GM18861 (cell line): ENCODE data around the gene CYP2C19.
"Not testable (repeated sequence)": the region's sequence is repeated elsewhere in the genome, so short reads cannot be mapped to it uniquely, and the experiment has no call there.

Source experiments
- ATAC-seq: cut with Tn5 transposase; IDR thresholded peaks from one replicate; pipeline ENCODE4 v1.9.1; 2021; ENCODE audit not compliant: unreplicated experiment

The CYP2C19 gene

DNA sequence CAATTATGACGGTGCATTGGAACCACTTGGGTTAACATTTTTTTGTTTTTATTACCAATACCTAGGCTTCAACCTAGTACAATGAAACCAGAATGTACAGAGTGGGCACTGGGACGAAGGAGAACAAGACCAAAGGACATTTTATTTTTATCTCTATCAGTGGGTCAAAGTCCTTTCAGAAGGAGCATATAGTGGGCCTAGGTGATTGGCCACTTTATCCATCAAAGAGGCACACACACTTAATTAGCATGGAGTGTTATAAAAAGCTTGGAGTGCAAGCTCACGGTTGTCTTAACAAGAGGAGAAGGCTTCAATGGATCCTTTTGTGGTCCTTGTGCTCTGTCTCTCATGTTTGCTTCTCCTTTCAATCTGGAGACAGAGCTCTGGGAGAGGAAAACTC lies at the start of gene CYP2C19:
Gene CYP2C19 (plus strand): TSS at position 289 of the 400 bp plus-strand sequence. CDS start 25 bp downstream, at position 314.
- no peak for ATAC-seq

DNA sequence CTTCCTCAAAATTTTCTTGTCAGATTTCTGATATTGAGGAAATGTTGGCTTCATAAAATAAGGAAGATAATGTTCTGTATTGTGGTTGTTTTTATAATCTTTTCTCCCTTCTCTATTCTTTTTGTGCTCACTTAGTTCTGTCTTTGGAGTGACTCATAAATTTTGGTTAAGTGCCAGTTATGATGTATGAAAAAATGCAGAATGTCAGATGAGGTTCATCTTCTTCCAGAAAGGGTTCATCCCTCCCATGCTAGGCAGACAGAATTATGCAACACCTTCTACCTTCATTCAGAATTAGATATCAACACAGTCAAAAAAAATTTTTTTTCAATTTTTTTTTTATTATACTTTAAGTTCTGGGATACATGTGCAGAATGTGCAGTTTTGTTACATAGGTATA lies 36.6 kb upstream of the CYP2C19 start:
- ATAC-seq: no peak

GRCh38 chr10:94735197-94735596 lies 27.3 kb upstream of the CYP2C19 start:
- no peak for ATAC-seq

DNA sequence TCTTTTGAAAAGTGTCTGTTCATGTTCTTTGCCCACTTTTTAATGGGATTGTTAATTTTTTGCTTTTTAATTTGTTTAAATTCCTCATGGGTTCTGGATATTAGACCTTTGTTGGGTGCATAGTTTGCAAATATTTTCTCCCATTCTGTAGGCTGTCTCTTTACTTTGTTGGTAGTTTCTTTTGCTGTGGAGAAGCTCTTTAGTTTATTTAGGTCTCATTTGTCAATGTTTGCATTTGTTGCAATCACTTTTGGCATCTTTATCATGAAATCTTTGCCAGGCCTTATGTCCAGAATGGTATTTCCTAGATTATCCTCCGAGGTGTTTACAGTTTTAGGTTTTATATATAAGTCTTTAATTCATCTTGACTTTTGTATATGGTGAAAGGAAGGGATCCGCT lies 23.9 kb upstream of the CYP2C19 start:
- no peak for ATAC-seq

DNA sequence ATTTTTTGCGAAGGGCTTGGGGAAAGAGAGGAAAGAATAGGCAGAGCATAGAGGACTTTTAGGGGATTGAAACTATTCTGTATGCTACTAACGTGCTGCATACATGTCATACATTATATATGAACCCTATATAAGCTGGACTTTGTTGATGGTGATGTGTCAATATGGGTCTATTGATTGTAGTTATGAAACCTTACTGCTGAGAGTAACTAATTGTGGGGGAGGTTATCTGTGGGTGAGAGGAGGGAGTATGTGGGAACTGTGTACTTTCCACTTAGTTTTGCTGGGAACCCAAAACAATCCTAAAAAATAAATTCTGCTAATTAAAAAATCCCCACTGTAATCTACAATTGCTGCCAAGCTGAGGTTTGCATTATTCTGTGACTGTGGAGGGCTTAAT lies 15.3 kb upstream of the CYP2C19 start:
- no peak for ATAC-seq

- no peak for ATAC-seq
These were observed 14.6 kb upstream of the CYP2C19 start for GRCh38 chr10:94747838-94748237.

GRCh38 chr10:94757916-94758315 lies 4.6 kb upstream of the CYP2C19 start:
- no peak for ATAC-seq

GRCh38 chr10:94760586-94761178 lies 1.8 kb upstream of the CYP2C19 start:
- ATAC-seq: no peak

DNA sequence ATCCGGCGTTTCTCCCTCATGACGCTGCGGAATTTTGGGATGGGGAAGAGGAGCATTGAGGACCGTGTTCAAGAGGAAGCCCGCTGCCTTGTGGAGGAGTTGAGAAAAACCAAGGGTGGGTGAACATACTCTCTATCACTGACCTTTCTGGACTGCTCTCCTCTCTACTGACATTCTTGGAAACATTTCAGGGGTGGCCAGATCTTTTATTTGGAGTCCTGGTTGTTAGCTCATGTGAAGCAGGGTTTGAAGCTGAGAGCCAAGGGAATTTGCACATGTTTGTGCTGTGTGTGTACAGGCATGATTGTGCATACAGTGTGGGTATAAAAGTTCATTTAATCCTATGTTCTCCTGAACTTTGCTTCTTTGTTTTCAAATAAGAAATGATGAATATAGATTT lies 12.9 kb downstream of the CYP2C19 start:
- not testable (repeated sequence) for ATAC-seq

DNA sequence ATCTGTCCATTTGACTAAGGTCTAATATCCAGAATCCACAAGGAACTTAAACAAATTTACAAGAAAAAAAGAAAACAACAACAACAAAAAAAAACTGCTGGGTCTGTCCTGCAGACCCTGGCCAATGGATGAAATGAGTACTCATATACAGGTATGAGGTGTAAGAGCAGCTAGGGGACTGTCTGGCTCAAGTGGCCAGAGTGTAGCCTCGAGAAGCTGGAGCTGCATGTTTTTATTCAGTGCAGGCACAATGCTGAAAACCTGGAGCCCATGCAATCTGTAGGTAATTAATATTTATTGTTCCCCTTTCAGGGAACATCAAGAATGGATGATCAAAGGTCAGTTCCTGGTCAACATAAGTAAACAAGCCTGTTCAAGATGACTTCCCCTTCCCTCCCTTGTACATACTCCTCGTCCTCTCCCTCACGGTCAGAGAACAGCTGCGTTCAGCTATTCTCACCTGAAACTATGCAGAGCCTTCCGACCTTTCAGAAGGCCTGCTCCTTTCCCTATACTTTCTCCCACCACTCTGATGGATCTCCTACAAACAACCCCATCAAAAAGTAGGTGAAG lies 15.5 kb downstream of the CYP2C19 start:
- no peak for ATAC-seq

GRCh38 chr10:94780844-94781243 lies 18.4 kb downstream of the CYP2C19 start:
- no peak for ATAC-seq

DNA sequence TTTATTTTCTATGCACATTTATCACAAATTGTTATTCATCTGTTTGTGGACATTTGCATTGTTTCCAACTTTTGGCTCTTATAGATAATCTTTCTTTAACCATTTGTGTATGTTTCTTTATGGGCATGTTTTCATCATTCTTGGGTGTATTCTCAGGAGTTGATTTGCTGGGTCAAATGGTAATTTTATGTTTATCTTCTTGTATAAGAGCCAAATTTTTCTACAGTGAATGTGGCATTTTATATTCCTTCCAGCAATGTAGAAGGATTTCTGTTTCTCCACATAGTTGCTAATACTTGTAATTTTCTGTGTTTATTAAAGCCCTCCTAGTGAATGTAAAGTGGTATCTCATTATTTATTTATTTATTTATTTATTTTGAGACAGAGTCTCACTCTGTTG lies 21.8 kb downstream of the CYP2C19 start:
- no peak for ATAC-seq

- ATAC-seq: no peak
These were observed 22.7 kb downstream of the CYP2C19 start for GRCh38 chr10:94785211-94785610.

- ATAC-seq: not testable (repeated sequence)
These were observed 38.1 kb downstream of the CYP2C19 start for GRCh38 chr10:94800551-94800950.

DNA sequence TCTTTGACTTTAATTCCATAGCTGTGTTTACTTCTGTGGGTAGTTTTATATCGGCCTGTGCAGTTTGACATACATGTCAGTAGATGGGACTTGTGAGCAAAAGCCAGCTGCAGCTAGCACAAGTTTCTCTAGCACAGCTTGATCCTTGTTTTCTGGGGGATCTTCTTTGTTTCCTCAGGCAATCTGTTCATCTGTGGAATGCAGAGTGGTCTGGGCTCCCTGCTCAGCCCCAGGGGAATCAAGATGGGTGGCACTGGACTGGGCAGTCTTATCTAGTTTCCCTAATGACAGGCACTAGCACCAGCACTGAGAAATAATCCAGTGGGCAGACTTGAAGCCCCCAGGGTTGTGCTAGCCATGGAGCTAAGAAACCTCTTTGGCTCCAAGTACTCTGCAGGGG lies 40.8 kb downstream of the CYP2C19 start:
- ATAC-seq: no peak

GRCh38 chr10:94830025-94830424 lies 67.5 kb downstream of the CYP2C19 start:
- not testable (repeated sequence) for ATAC-seq

GRCh38 chr10:94846204-94846603 lies 83.7 kb downstream of the CYP2C19 start:
- ATAC-seq: no peak

- no peak for ATAC-seq
These were observed 88.3 kb downstream of the CYP2C19 start for GRCh38 chr10:94850766-94851165.

DNA sequence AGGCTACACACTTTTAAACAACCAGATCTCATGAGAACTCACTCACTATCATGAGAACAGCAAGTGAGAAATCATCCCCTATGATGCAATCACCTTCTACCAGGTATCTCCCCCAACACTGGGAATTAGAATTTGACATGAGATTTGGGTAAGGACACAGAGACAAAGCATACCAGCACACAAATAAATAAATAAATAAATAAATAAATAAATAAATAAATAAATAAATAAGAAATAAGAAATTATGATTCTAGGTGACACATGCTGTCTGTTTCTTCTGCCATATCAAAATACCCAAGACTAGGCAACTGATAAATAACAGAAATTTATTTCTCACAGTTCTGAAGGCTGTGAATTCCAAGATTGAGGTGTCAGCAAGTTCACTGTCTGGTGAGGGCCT lies 88.8 kb downstream of the CYP2C19 start:
- ATAC-seq: no peak

- ATAC-seq: no peak
These were observed 90.0 kb downstream of the CYP2C19 start for GRCh38 chr10:94852438-94852837.

DNA sequence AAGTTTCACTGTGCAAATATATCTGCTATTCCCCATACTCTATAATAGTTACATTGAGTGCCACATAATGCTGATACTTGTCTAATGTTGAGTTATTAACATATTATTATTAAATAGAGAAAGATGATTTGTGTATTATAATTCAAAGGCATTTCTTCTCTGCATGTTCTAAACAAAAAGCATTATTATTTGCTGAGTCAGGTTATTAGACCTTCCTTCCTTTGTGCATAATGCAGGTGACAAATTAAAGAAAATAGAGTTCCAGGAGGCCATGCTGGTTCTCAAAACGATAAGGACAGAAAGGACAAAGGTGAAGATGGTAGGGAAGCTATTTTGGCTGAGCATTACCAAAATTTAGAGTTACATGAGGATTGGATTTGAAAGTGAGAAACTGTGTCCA lies 90.6 kb downstream of the CYP2C19 start:
- no peak for ATAC-seq

DNA sequence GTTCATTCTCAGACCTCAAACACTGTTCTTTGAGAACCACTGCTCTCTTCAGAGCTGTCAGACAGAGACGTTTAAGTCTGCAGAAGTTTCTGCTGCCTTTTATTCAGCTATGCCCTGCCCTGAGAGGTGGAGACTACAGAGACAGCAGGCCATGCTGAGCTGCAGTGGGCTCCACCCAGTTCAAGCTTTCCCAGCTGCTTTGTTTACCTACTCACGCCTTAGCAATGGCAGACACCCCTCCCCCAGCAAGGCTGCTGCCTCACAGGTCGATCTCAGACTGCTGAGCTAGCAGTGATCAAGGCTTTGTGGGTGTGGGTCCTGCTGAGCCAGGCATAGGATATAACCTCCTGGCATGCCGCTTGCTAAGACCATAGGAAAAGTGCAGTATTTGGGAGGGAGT lies 95.5 kb downstream of the CYP2C19 start:
- no peak for ATAC-seq

DNA sequence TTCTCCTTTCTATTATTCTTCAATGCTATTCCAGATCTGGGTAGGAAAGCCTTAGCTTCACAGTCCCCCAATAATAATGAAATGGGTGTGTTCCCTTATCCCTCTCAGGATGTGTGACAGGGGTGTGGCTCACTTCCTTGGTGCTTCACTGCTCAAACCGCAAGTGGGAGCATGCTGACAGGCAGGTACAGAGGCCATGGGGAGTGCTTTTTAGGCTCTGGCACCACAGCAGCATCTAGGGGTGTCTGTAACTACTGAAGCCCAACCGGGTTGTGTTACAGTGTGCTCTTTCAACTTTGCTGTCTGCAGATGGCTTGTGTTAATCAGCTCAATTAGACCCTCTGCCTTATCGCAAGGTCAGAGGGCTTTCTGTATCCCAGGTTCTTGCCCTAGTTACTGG lies 96.6 kb downstream of the CYP2C19 start:
- no peak for ATAC-seq
